Smooth muscle cell (in vitro differentiated cells): ENCODE results near the gene IREB2. TPM values are rescaled to one million over a fixed set of nuclear protein-coding genes. Genes with fewer than 3 reads are reported as not detected.

ENCODE experiments used
- DNase-seq: peaks from one replicate; lab custom pipeline; 2025; ENCODE audit not compliant: unreplicated experiment; lab: John Stamatoyannopoulos, UW
- H2AFZ ChIP-seq: fragments of 200-600 bp; sonication (generic); 2 replicates; pipeline ENCODE4 v1.6.0; 2016; ENCODE audit warnings: antibody characterized with exemption, low read depth, mild to moderate bottlenecking
- H3F3A ChIP-seq: fragments of 200-600 bp; sonication (generic); 2 replicates; pipeline ENCODE4 v1.6.0; 2017; ENCODE audit warnings: antibody characterized with exemption, low read depth
- H3K27ac ChIP-seq: fragments of 200-600 bp; sonication (generic); 2 replicates; pipeline ENCODE4 v1.5.1; 2016; ENCODE audit warnings: low read depth, mild to moderate bottlenecking
- H3K27me3 ChIP-seq: fragments of 200-600 bp; sonication (generic); 2 replicates; pipeline ENCODE4 v1.6.1; 2016; ENCODE audit warnings: low read depth, mild to moderate bottlenecking
- H3K36me3 ChIP-seq: fragments of 200-600 bp; sonication (generic); 2 replicates; pipeline ENCODE4 v1.5.1; 2016; ENCODE audit warnings: low read depth
- H3K4me1 ChIP-seq: fragments of 200-600 bp; sonication (generic); 2 replicates; pipeline ENCODE4 v1.5.1; 2016; ENCODE audit warnings: low read depth
- H3K4me2 ChIP-seq: fragments of 200-600 bp; sonication (generic); 2 replicates; pipeline ENCODE4 v1.6.0; 2016; ENCODE audit warnings: mild to moderate bottlenecking
- H3K4me3 ChIP-seq: fragments of 200-600 bp; sonication (generic); 2 replicates; pipeline ENCODE4 v1.5.1; 2016; ENCODE audit warnings: mild to moderate bottlenecking
- H3K79me2 ChIP-seq: fragments of 200-600 bp; sonication (generic); 2 replicates; pipeline ENCODE4 v1.6.0; 2016; ENCODE audit warnings: low read depth, mild to moderate bottlenecking
- H3K9ac ChIP-seq: fragments of 200-600 bp; sonication (generic); 2 replicates; pipeline ENCODE4 v1.6.0; 2016; ENCODE audit warnings: low read depth
- H3K9me3 ChIP-seq: fragments of 200-600 bp; sonication (generic); replicated peaks from 2 replicates; pipeline ENCODE4 v1.5.1; 2016; ENCODE audit warnings: low read depth
- H4K20me1 ChIP-seq: fragments of 200-600 bp; sonication (generic); 2 replicates; pipeline ENCODE4 v1.6.0; 2016; ENCODE audit warnings: low read depth
- CTCF ChIP-seq: fragments of 200-600 bp; sonication (generic); IDR thresholded peaks from 2 replicates; pipeline ENCODE4 v1.5.1; 2017; ENCODE audit warnings: borderline replicate concordance, mild to moderate bottlenecking, antibody characterized with exemption; ENCODE audit not compliant: insufficient read depth, poor library complexity, severe bottlenecking
- WGBS: methylation state at CpG from one replicate; pipeline ENCODE4 v1.1.7; 2016; ENCODE audit warnings: low lambda C conversion rate; 5-methylcytosine and 5-hydroxymethylcytosine counted together
- polyA plus RNA-seq: library from polyadenylated mRNA; unstranded; fragments of >200 nt; fragmentation: Nextera tagmentation; extraction: Ambion mirVana; gene quantifications from 2 replicates; pipeline ENCODE4 v1.2.1, GENCODE V29; 2016
- total RNA-seq: library from RNA; depleted of rRNA; stranded (reverse); fragments of >200 nt; gene quantifications from 2 replicates; pipeline ENCODE4 v1.2.3, GENCODE V29; 2014

IREB2 gene
- total and polyA plus RNA-seq, 2 experiments from 2014 or later = 14.1 to 34.3 TPM

DNA sequence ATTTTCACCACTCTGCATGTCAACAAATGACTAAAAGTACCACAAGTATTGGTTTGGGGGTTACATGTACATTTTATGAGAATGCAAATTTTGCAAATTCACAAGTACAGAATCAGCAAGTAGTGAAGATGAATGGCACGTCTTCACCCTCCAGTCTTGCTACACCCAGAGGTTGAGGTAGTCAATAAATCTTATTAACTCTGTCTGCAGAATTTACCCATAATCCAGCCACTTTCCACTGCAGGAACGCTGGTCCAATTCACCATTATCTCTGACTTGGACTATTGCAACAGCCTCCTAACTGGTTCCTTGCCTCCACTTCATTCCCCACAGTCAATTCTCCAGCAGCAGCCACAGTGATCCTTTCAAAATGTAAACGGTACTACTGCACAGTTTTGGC is 112.8 kb downstream of the IREB2 start:
- Histone ChIP-seq H3K4me3 (no peak overlapping the region), H3K9me3 (no peaks in the 10 kb centered on the region), H3K27ac (no peak overlapping the region), H3K27me3 (no peaks in the 10 kb centered on the region), H3K36me3 (peaks cover 33% of the 10 kb centered on the region), H2AFZ (no peak overlapping the region), H3F3A (peaks cover 17% of the 10 kb centered on the region), H3K9ac (no peak overlapping the region), H3K4me2 (no peak overlapping the region), H4K20me1 (peaks cover 1% of the 10 kb centered on the region), H3K4me1 (no peaks in the 10 kb centered on the region), H3K79me2 (no peaks in the 10 kb centered on the region)
- TF ChIP-seq CTCF = no peak
- no peak for DNase-seq
- 96% methylated on average over 3 of the region's 3 CpGs for WGBS

Other genes starting within 250 kb of the IREB2 start
- gene ACSBG1, start 203.7 kb upstream of the IREB2 start, total RNA-seq = under 0.01 TPM in 1 of 2 replicates, not detected in the other
- 0.22 TPM in 1 of 2 replicates, not detected in the other for gene ACSBG1, start 203.7 kb upstream of the IREB2 start, polyA plus RNA-seq
- gene DNAJA4, start 173.7 kb upstream of the IREB2 start, total RNA-seq = 2.7 and 3.2 TPM in 2 replicates
- gene DNAJA4, start 173.7 kb upstream of the IREB2 start, polyA plus RNA-seq = 4.0 and 5.8 TPM in 2 replicates
- 63.6 and 67.4 TPM in 2 replicates for gene SKIC8, start 138.6 kb upstream of the IREB2 start, total RNA-seq
- gene SKIC8, start 138.6 kb upstream of the IREB2 start, polyA plus RNA-seq = 64.5 and 72.9 TPM in 2 replicates
- gene CRABP1, start 97.9 kb upstream of the IREB2 start, total RNA-seq = 1.2 and 12.9 TPM in 2 replicates
- gene CRABP1, start 97.9 kb upstream of the IREB2 start, polyA plus RNA-seq = 1.8 and 8.8 TPM in 2 replicates
- gene HYKK, start 69.4 kb downstream of the IREB2 start, total RNA-seq = 0.54 and 1.7 TPM in 2 replicates
- 2.1 and 2.4 TPM in 2 replicates for gene HYKK, start 69.4 kb downstream of the IREB2 start, polyA plus RNA-seq
- gene PSMA4, start 102.2 kb downstream of the IREB2 start, total RNA-seq = 198 and 218 TPM in 2 replicates
- gene PSMA4, start 102.2 kb downstream of the IREB2 start, polyA plus RNA-seq = 231 and 245 TPM in 2 replicates
- gene CHRNA5, start 127.3 kb downstream of the IREB2 start, total RNA-seq = 0.85 and 3.7 TPM in 2 replicates
- gene CHRNA5, start 127.3 kb downstream of the IREB2 start, polyA plus RNA-seq = 0.85 and 2.4 TPM in 2 replicates
- 1.1 TPM in 1 of 2 replicates, not detected in the other for gene CHRNA3, start 182.8 kb downstream of the IREB2 start, total RNA-seq
- 0.31 TPM in 1 of 2 replicates, not detected in the other for gene CHRNA3, start 182.8 kb downstream of the IREB2 start, polyA plus RNA-seq
- gene CHRNB4, start 203.0 kb downstream of the IREB2 start, total RNA-seq = not detected in 2 replicates
- gene CHRNB4, start 203.0 kb downstream of the IREB2 start, polyA plus RNA-seq = not detected in 2 replicates